BLaER1 treated with 17β-estradiol and CSF1 and Interleukin-3, amounts not matched to agents 10 nM and 100 nM (cell line): ENCODE data around the gene PM20D2.

Experiments used
- H3K27ac ChIP-seq, 11 experiments: shearing (Covaris generic); formaldehyde crosslinking; 2 replicates each; pipeline ENCODE4 v1.8.1; 2022
- H3K27me3 ChIP-seq, 11 experiments: shearing (Covaris generic); formaldehyde crosslinking; 2 replicates each; pipeline ENCODE4 v1.8.1; 2022
- H3K36me3 ChIP-seq, 11 experiments: shearing (Covaris generic); formaldehyde crosslinking; 2 replicates each; pipeline ENCODE4 v1.8.1; 2022
- H3K4me1 ChIP-seq, 10 experiments: shearing (Covaris generic); formaldehyde crosslinking; 2 replicates each; pipeline ENCODE4 v1.8.1; 2022
- H3K4me2 ChIP-seq, 11 experiments: shearing (Covaris generic); formaldehyde crosslinking; 2 replicates each; pipeline ENCODE4 v1.8.1; 2022
- H3K4me3 ChIP-seq, 10 experiments: shearing (Covaris generic); formaldehyde crosslinking; 2 replicates each; pipeline ENCODE4 v1.8.1; 2022
- H3K9ac ChIP-seq, 11 experiments: shearing (Covaris generic); formaldehyde crosslinking; 2 replicates each; pipeline ENCODE4 v1.8.1; 2022
- H3K9me3 ChIP-seq, 11 experiments: shearing (Covaris generic); formaldehyde crosslinking; replicated peaks in 1 of 11; 2 replicates each; pipeline ENCODE4 v1.8.1; 2022
- H4K20me1 ChIP-seq, 11 experiments: shearing (Covaris generic); formaldehyde crosslinking; 2 replicates each; pipeline ENCODE4 v1.8.1; 2022
- Cebpa-rat ChIP-seq, 11 experiments: shearing (Covaris generic); IDR thresholded peaks; 2 replicates each; pipeline ENCODE4 v1.8.1; 2022

The PM20D2 gene, protein sequence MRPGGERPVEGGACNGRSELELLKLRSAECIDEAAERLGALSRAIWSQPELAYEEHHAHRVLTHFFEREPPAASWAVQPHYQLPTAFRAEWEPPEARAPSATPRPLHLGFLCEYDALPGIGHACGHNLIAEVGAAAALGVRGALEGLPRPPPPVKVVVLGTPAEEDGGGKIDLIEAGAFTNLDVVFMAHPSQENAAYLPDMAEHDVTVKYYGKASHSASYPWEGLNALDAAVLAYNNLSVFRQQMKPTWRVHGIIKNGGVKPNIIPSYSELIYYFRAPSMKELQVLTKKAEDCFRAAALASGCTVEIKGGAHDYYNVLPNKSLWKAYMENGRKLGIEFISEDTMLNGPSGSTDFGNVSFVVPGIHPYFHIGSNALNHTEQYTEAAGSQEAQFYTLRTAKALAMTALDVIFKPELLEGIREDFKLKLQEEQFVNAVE

DNA sequence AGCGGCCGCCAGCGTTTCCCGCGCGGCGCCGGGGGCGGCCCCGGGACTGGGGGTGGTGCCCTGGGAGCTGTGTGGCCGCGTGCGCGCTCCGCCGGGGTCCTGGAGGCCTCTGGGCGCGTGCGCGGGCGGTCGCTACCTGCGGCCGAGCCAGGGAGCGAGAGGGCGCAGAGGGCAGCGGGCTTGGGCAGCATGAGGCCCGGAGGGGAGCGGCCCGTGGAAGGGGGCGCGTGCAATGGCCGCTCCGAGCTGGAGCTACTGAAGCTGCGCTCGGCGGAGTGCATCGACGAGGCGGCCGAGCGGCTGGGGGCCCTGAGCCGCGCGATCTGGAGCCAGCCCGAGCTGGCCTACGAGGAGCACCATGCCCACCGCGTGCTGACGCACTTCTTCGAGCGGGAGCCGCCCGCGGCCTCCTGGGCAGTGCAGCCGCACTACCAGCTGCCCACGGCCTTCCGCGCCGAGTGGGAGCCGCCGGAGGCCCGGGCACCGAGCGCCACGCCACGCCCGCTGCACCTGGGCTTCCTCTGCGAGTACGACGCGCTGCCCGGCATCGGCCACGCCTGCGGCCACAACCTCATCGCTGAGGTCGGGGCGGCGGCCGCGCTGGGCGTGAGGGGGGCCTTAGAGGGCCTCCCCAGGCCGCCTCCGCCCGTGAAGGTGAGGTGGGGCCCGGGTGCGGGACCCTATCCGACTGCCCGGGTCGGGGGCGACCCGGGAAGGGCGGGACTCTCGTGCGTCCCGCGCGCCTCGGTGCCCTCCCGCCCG lies at the start of gene PM20D2:
PM20D2 (plus strand) TSS at position 100 of the 762 bp plus-strand sequence; CDS start at position 190, 90 bp downstream.
- peak within 1 kb of the TSS; percentile 76 to 88 (median 82) for H3K4me2 ChIP-seq
- H3K4me1 ChIP-seq = peaks cover 0 to 23% (median 11%) of the 10 kb centered on the region in 10 experiments; a peak in 13 of 20 replicates
- H3K9me3 ChIP-seq = no peaks in the 10 kb centered on the region
- H3K27me3 ChIP-seq = no peaks in the 10 kb centered on the region
- no peaks in the 10 kb centered on the region for H4K20me1 ChIP-seq
- peak within 1 kb of the TSS; percentile 78 to 91 (median 86) for H3K9ac ChIP-seq
- peaks cover 0 to 7% (median 0%) of the 10 kb centered on the region in 11 experiments; a peak in 4 of 22 replicates for H3K36me3 ChIP-seq
- no peak for TF ChIP-seq Cebpa-rat (IDR thresholded peaks at IDR 0.05)
- peak within 1 kb of the TSS; percentile 35 to 91 (median 86); a peak in 21 of 22 replicates for H3K27ac ChIP-seq
- H3K4me3 ChIP-seq = peak within 1 kb of the TSS; percentile 65 to 82 (median 75)

DNA sequence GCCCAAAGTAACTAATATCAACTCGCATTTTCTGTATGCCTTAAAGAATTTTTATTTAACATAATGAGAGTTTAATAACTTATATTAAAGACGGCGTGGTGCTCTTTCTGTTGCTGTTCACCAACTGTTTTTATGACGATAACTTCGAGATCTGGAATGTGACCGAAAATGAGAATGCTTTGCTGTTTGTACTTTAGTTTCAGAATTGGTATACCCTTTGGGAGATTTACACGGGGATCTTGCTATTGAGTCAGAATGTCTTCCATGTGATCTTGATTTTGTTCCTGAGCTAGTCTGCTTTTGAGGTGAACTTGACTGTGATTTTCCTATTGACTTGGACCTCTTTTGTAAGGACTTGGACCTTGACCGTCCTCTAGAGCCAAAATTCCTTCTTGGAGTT lies 47.4 kb upstream of the PM20D2 start:
- TF ChIP-seq Cebpa-rat (IDR thresholded peaks at IDR 0.05) = no peak
- H3K27me3 ChIP-seq = no peaks in the 10 kb centered on the region
- no peak overlapping the region for H3K27ac ChIP-seq
- H3K4me3 ChIP-seq = no peak overlapping the region
- no peaks in the 10 kb centered on the region for H3K9me3 ChIP-seq
- H4K20me1 ChIP-seq = no peaks in the 10 kb centered on the region
- H3K36me3 ChIP-seq = no peaks in the 10 kb centered on the region
- H3K9ac ChIP-seq = no peak overlapping the region
- H3K4me2 ChIP-seq = no peak overlapping the region
- H3K4me1 ChIP-seq = no peaks in the 10 kb centered on the region

DNA sequence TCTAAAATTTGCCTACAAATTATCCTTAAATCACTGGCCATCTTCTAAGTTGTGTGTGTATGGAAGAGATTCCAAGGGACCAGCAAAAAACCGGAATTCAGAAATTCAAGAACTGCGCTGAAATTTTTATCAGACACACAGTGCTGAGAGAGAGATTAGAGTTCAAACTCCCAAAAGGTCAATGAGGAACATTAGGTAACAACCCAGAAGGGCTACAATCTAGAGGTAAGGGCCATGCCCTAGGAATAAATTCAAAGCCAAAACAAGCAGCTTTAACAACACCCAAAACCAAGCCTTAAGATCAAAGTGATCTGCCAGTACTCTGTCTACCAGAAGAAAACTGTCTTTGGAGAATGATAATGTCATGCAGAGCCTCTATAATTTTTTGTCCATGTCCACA lies 45.7 kb upstream of the PM20D2 start:
- H3K4me1 ChIP-seq = no peaks in the 10 kb centered on the region
- H3K4me3 ChIP-seq = no peak overlapping the region
- H3K9me3 ChIP-seq = no peaks in the 10 kb centered on the region
- H3K36me3 ChIP-seq = no peaks in the 10 kb centered on the region
- H4K20me1 ChIP-seq = no peaks in the 10 kb centered on the region
- H3K4me2 ChIP-seq = no peak overlapping the region
- no peak for TF ChIP-seq Cebpa-rat (IDR thresholded peaks at IDR 0.05)
- no peak overlapping the region for H3K9ac ChIP-seq
- no peaks in the 10 kb centered on the region for H3K27me3 ChIP-seq
- no peak overlapping the region for H3K27ac ChIP-seq

DNA sequence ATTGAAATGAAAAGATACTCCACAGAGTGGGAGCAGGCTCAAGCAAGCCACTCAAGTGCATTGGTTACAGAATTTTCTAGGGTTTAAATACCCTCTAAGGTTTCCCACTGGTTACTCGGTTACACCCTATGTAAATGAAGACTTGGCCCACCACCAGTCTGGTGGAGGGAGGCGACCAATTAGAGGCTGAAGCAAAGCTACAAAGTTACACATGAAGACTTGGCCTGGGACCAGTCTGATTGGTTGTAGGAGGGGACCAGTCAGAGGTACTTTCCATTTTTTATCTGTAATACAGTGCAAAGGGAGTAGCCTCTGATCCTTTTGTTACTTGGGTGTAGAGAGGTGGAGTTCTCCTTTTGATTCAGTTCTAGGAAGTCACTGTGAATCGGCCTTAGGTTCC lies 35.6 kb upstream of the PM20D2 start:
- no peaks in the 10 kb centered on the region for H3K27me3 ChIP-seq
- no peak overlapping the region for H3K9ac ChIP-seq
- H3K4me1 ChIP-seq = no peaks in the 10 kb centered on the region
- H3K9me3 ChIP-seq = no peaks in the 10 kb centered on the region
- H4K20me1 ChIP-seq = no peaks in the 10 kb centered on the region
- TF ChIP-seq Cebpa-rat (IDR thresholded peaks at IDR 0.05) = no peak
- H3K36me3 ChIP-seq = no peaks in the 10 kb centered on the region
- no peak overlapping the region for H3K4me3 ChIP-seq
- no peak overlapping the region for H3K27ac ChIP-seq
- no peak overlapping the region for H3K4me2 ChIP-seq

DNA sequence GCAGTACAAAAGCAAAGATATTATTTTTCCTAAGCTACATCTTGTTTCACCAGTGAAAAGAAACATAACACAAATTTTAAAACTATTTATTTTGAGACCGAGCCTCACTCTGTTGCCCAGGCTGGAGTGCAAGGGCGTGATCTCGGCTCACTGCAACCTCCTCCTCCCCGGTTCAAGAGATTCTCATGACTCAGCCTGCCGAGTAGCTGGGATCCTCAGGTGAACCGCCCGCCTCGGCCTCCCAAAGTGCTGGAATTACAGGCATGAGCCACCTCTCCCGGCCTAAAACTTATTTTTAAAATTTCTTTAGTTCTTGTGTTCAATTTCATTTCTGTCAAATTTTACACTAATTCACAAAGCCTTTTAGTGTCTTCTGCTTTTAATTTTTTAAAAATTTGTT lies 33.9 kb upstream of the PM20D2 start:
- Histone ChIP-seq H4K20me1 (no peaks in the 10 kb centered on the region), H3K27ac (no peak overlapping the region), H3K4me1 (peaks cover 0 to 3% (median under 1%) of the 10 kb centered on the region in 10 experiments; a peak in 1 of 20 replicates), H3K4me2 (no peak overlapping the region), H3K9ac (no peak overlapping the region), H3K4me3 (no peak overlapping the region), H3K36me3 (no peaks in the 10 kb centered on the region), H3K9me3 (no peaks in the 10 kb centered on the region), H3K27me3 (peaks cover 0 to 10% (median 7%) of the 10 kb centered on the region in 11 experiments; a peak in 17 of 22 replicates)
- TF ChIP-seq Cebpa-rat (IDR thresholded peaks at IDR 0.05) = no peak

- no peak overlapping the region for H3K27ac ChIP-seq
- H3K36me3 ChIP-seq = no peaks in the 10 kb centered on the region
- H3K9ac ChIP-seq = peak overlapping the region in 1 of 11 experiments; percentile 73; a peak in 1 of 22 replicates
Observed at GRCh38 chr6:89116702-89117101, 29.2 kb upstream of the PM20D2 start.

GRCh38 chr6:89117211-89118108 lies 28.4 kb upstream of the PM20D2 start, which contains the start of gene SRSF12:
TSS of gene SRSF12 (minus strand) at chr6:89118071. CDS start at chr6:89117887, 184 bp downstream.
- peaks cover 0 to 24% (median 22%) of the 10 kb centered on the region in 11 experiments; a peak in 18 of 22 replicates for H3K27me3 ChIP-seq
- H4K20me1 ChIP-seq = no peaks in the 10 kb centered on the region
- peak within 1 kb of the TSS; percentile 56 to 74 (median 64) for H3K4me3 ChIP-seq
- peak within 1 kb of the TSS; percentile 70 to 86 (median 81) for H3K4me2 ChIP-seq
- no peaks in the 10 kb centered on the region for H3K9me3 ChIP-seq
- peak within 1 kb of the TSS in 8 of 11 experiments; percentile 15 to 51 (median 32); a peak in 7 of 22 replicates for H3K27ac ChIP-seq
- H3K36me3 ChIP-seq = no peaks in the 10 kb centered on the region
- peak within 1 kb of the TSS; percentile 47 to 77 (median 70); a peak in 21 of 22 replicates for H3K9ac ChIP-seq
- H3K4me1 ChIP-seq = peaks cover 0 to 6% (median 1%) of the 10 kb centered on the region in 10 experiments; a peak in 1 of 20 replicates
- no peak for TF ChIP-seq Cebpa-rat (IDR thresholded peaks at IDR 0.05)

More at GRCh38 chr6:89116702-89117101, 29.2 kb upstream of the PM20D2 start:
- H3K4me2 ChIP-seq = peak overlapping the region; percentile 70 to 86 (median 81)
- no peak for TF ChIP-seq Cebpa-rat (IDR thresholded peaks at IDR 0.05)
- no peaks in the 10 kb centered on the region for H4K20me1 ChIP-seq
- peak overlapping the region in 7 of 10 experiments; percentile 56 to 74 (median 64); a peak in 10 of 20 replicates for H3K4me3 ChIP-seq
- H3K4me1 ChIP-seq = peaks cover 0 to 6% (median 1%) of the 10 kb centered on the region in 10 experiments; a peak in 1 of 20 replicates
- H3K27me3 ChIP-seq = peaks cover 0 to 24% (median 22%) of the 10 kb centered on the region in 11 experiments; a peak in 18 of 22 replicates
- H3K9me3 ChIP-seq = no peaks in the 10 kb centered on the region

DNA sequence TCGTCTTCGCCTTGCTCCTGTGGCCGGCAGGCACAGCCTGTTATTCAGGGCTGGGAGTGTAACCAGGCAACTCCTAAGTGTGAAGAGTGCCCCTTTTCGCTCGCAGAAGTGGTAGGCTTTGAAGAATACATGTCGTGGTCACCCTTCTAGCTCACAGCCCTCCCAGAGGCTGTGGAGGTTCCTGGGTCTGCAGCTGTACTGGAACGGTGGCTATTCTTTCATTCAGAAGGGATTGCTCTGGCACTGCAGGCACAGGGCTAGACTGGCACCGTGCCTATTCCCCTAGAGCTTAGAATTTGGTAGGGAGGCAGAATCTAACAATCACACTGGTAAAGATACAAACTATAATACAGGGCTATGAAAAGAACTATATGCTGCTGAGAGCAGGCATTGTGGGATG lies 26.9 kb upstream of the PM20D2 start:
- H3K4me3 ChIP-seq = no peak overlapping the region
- H3K4me1 ChIP-seq = peaks cover 0 to 6% (median 1%) of the 10 kb centered on the region in 10 experiments; a peak in 1 of 20 replicates
- H3K4me2 ChIP-seq = no peak overlapping the region
- H3K27ac ChIP-seq = no peak overlapping the region
- H4K20me1 ChIP-seq = no peaks in the 10 kb centered on the region
- H3K9me3 ChIP-seq = no peaks in the 10 kb centered on the region
- no peaks in the 10 kb centered on the region for H3K36me3 ChIP-seq
- H3K9ac ChIP-seq = no peak overlapping the region
- no peak for TF ChIP-seq Cebpa-rat (IDR thresholded peaks at IDR 0.05)
- peaks cover 0 to 24% (median 22%) of the 10 kb centered on the region in 11 experiments; a peak in 18 of 22 replicates for H3K27me3 ChIP-seq
